Effector memory CD4-positive, alpha-beta T cell (primary cell): ENCODE measurements around the gene RIMKLA.

Experiments
- DNase-seq, 3 donors: peaks; one replicate each; pipeline ENCODE4 v3.0.0-alpha.2; 2020
- H3K27ac ChIP-seq: 2 replicates; pipeline ENCODE4 v1.7.0; 2013; ENCODE audit warnings: mild to moderate bottlenecking, low read length, moderate library complexity; ENCODE audit not compliant: insufficient read depth, poor library complexity, severe bottlenecking
- H3K27me3 ChIP-seq: replicated peaks from 2 replicates; pipeline ENCODE4 v1.7.0; 2013; ENCODE audit warnings: mild to moderate bottlenecking, low read length; ENCODE audit not compliant: insufficient read depth, control insufficient read depth, poor library complexity, severe bottlenecking
- H3K36me3 ChIP-seq: 2 replicates; pipeline ENCODE4 v1.7.0; 2013; ENCODE audit warnings: mild to moderate bottlenecking, low read length, moderate library complexity; ENCODE audit not compliant: control insufficient read depth, insufficient read depth
- H3K4me1 ChIP-seq: 2 replicates; pipeline ENCODE4 v1.7.0; 2013; ENCODE audit warnings: low read length, mild to moderate bottlenecking; ENCODE audit not compliant: control insufficient read depth, insufficient read depth, poor library complexity, severe bottlenecking
- H3K4me3 ChIP-seq: 2 replicates; pipeline ENCODE4 v1.7.0; 2013; ENCODE audit warnings: low read length, low read depth, mild to moderate bottlenecking; ENCODE audit not compliant: insufficient read depth, poor library complexity, severe bottlenecking
- H3K9me3 ChIP-seq: 2 replicates; pipeline ENCODE4 v1.7.0; 2013; ENCODE audit warnings: mild to moderate bottlenecking, low read length, moderate library complexity; ENCODE audit not compliant: control insufficient read depth

Gene RIMKLA

GRCh38 chr1:42340901-42341300, 39.7 kb upstream of the RIMKLA start:
- Histone ChIP-seq H3K27ac (no peak overlapping the region), H3K36me3 (no peaks in the 10 kb centered on the region), H3K27me3 (no peaks in the 10 kb centered on the region), H3K9me3 (no peaks in the 10 kb centered on the region), H3K4me3 (no peak overlapping the region), H3K4me1 (no peaks in the 10 kb centered on the region)
- DNase-seq, result no peak

- H3K36me3 ChIP-seq, result no peaks in the 10 kb centered on the region
- no peaks in the 10 kb centered on the region for H3K4me1 ChIP-seq
- no peaks in the 10 kb centered on the region for H3K27me3 ChIP-seq
- H3K27ac ChIP-seq, result no peak overlapping the region
- DNase-seq, result no peak
- no peaks in the 10 kb centered on the region for H3K9me3 ChIP-seq
- no peak overlapping the region for H3K4me3 ChIP-seq
Observed at GRCh38 chr1:42343049-42343448, 37.5 kb upstream of the RIMKLA start.

GRCh38 chr1:42348498-42348897, 32.1 kb upstream of the RIMKLA start:
- no peaks in the 10 kb centered on the region for H3K4me1 ChIP-seq
- H3K36me3 ChIP-seq, result no peaks in the 10 kb centered on the region
- H3K9me3 ChIP-seq, result no peaks in the 10 kb centered on the region
- H3K27me3 ChIP-seq, result peaks cover 3% of the 10 kb centered on the region
- H3K4me3 ChIP-seq, result no peak overlapping the region
- no peak for DNase-seq
- no peak overlapping the region for H3K27ac ChIP-seq

- Histone ChIP-seq H3K27ac (no peak overlapping the region), H3K27me3 (peaks cover 3% of the 10 kb centered on the region), H3K9me3 (no peaks in the 10 kb centered on the region), H3K4me3 (no peak overlapping the region), H3K36me3 (no peaks in the 10 kb centered on the region), H3K4me1 (no peaks in the 10 kb centered on the region)
- DNase-seq, result no peak
Observed at GRCh38 chr1:42350086-42350485, 30.5 kb upstream of the RIMKLA start.

GRCh38 chr1:42358791-42359190, 21.8 kb upstream of the RIMKLA start:
- Histone ChIP-seq H3K4me3 (no peak overlapping the region), H3K36me3 (no peaks in the 10 kb centered on the region), H3K27ac (no peak overlapping the region), H3K9me3 (no peaks in the 10 kb centered on the region), H3K4me1 (no peaks in the 10 kb centered on the region), H3K27me3 (no peaks in the 10 kb centered on the region)
- no peak for DNase-seq

GRCh38 chr1:42359466-42359865, 21.1 kb upstream of the RIMKLA start:
- Histone ChIP-seq H3K9me3 (no peaks in the 10 kb centered on the region), H3K27me3 (no peaks in the 10 kb centered on the region), H3K36me3 (no peaks in the 10 kb centered on the region), H3K27ac (no peak overlapping the region), H3K4me3 (no peak overlapping the region), H3K4me1 (no peaks in the 10 kb centered on the region)
- DNase-seq, result no peak

GRCh38 chr1:42364089-42364488, 16.5 kb upstream of the RIMKLA start:
- no peak for DNase-seq
- H3K4me1 ChIP-seq, result no peaks in the 10 kb centered on the region
- no peaks in the 10 kb centered on the region for H3K9me3 ChIP-seq
- no peak overlapping the region for H3K4me3 ChIP-seq
- no peak overlapping the region for H3K27ac ChIP-seq
- H3K27me3 ChIP-seq, result no peaks in the 10 kb centered on the region
- H3K36me3 ChIP-seq, result no peaks in the 10 kb centered on the region

GRCh38 chr1:42364542-42364941, 16.1 kb upstream of the RIMKLA start:
- DNase-seq, result no peak
- no peaks in the 10 kb centered on the region for H3K4me1 ChIP-seq
- no peaks in the 10 kb centered on the region for H3K27me3 ChIP-seq
- no peak overlapping the region for H3K4me3 ChIP-seq
- H3K36me3 ChIP-seq, result no peaks in the 10 kb centered on the region
- no peaks in the 10 kb centered on the region for H3K9me3 ChIP-seq
- no peak overlapping the region for H3K27ac ChIP-seq

GRCh38 chr1:42365118-42365517, 15.5 kb upstream of the RIMKLA start:
- no peaks in the 10 kb centered on the region for H3K9me3 ChIP-seq
- no peaks in the 10 kb centered on the region for H3K4me1 ChIP-seq
- DNase-seq, result no peak
- no peaks in the 10 kb centered on the region for H3K27me3 ChIP-seq
- H3K27ac ChIP-seq, result no peak overlapping the region
- no peaks in the 10 kb centered on the region for H3K36me3 ChIP-seq
- no peak overlapping the region for H3K4me3 ChIP-seq

GRCh38 chr1:42368096-42368795, 12.3 kb upstream of the RIMKLA start:
- no peaks in the 10 kb centered on the region for H3K36me3 ChIP-seq
- no peaks in the 10 kb centered on the region for H3K9me3 ChIP-seq
- no peaks in the 10 kb centered on the region for H3K27me3 ChIP-seq
- DNase-seq, result no peak
- no peaks in the 10 kb centered on the region for H3K4me1 ChIP-seq
- H3K4me3 ChIP-seq, result no peak overlapping the region
- no peak overlapping the region for H3K27ac ChIP-seq
